Activated B cell treated with CpG ODN at 0.5 μM for 24 hours (primary cell): ENCODE results near the gene GPR137B. TPM values are rescaled to one million over a fixed set of nuclear protein-coding genes. Genes with fewer than 3 reads are reported as not detected.
"Not testable (repeated sequence)": the region's sequence is repeated elsewhere in the genome, so short reads cannot be mapped to it uniquely, and the experiment has no call there.

Experiments used
- ATAC-seq: fragments of 200-7000 bp; cut with Tn5 transposase; one replicate; pipeline ENCODE4 v1.10.0; 2021; ENCODE audit warnings: low read depth, mild to moderate bottlenecking, moderate library complexity
- CTCF ChIA-PET: fragments of 350-600 bp; sonication (Branson Sonifier 250); formaldehyde crosslinking; loops from one replicate; lab custom pipeline; 2021; ENCODE audit warnings: antibody characterized with exemption; lab: Charles Lee
- POLR2A ChIA-PET: fragments of 350-600 bp; sonication (Branson Sonifier 250); formaldehyde crosslinking; loops from one replicate; lab custom pipeline; 2021; ENCODE audit warnings: antibody characterized with exemption; lab: Charles Lee
- DNase-seq: peaks from one replicate; pipeline ENCODE4 v3.0.0; 2022
- H3K27ac Mint-ChIP-seq: one replicate; pipeline ENCODE4 v1.8.0; 2020; ENCODE audit warnings: mixed read lengths
- H3K27me3 Mint-ChIP-seq: one replicate; pipeline ENCODE4 v1.8.0; 2021; ENCODE audit warnings: mixed read lengths
- H3K36me3 Mint-ChIP-seq: one replicate; pipeline ENCODE4 v1.8.0; 2021; ENCODE audit warnings: low read depth, mixed read lengths
- H3K4me1 Mint-ChIP-seq: one replicate; pipeline ENCODE4 v1.8.0; 2021; ENCODE audit warnings: mixed read lengths
- H3K4me3 Mint-ChIP-seq: one replicate; pipeline ENCODE4 v1.8.0; 2020; ENCODE audit warnings: mild to moderate bottlenecking, mixed read lengths
- H3K9me3 Mint-ChIP-seq: one replicate; pipeline ENCODE4 v1.8.0; 2020; ENCODE audit warnings: mixed read lengths
- intact Hi-C: fragments of 100-400 bp; cut with micrococcal nuclease; formaldehyde crosslinking; loops from one replicate; pipeline ENCODE4 v1.15.1; 2024
- total RNA-seq: library from RNA; stranded (reverse); gene quantifications from 2 replicates; pipeline ENCODE4 v1.2.3, GENCODE V29; 2022
- TF ChIP-seq, protein P1 (sequence below): fragments of 200-600 bp; IDR thresholded peaks from one replicate; pipeline ENCODE4 v1.8.0; 2022; ENCODE audit warnings: antibody characterized with exemption, mild to moderate bottlenecking

Gene GPR137B
- total RNA-seq, 1 donor from 2014 or later = 11.8 TPM

DNA sequence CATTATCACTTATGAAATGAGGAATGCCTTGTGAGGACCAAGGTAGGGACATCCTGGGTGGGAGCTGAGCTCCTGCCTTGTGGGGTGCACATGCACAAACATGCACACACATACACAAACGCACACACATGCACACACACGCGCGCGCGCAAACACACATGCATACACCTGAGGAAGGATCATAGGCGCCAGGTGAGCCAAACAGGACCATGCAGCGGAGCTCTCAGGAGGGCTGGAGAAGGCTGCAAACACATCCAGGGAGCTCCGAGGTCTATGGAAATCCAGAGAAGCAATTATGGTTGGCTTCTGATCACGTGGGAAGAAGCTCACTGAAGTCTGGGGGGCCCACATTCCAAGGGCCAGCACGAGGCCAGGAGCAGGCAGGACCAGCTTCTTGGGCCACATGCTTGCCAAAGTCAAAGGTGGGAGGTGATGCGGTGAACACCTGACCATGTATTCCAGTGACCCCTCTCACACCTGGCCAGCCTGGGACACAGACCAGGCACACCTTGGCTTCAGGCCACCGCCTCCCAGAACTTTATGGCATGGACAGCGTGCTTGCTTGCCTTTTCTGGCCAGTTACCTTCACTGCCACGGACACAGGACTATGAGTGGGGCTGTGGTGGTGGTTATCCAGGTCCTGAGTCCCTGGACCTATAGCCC is 13.6 kb downstream of the GPR137B start:
- ChIA-PET CTCF (no interaction called here), POLR2A (interaction anchor here (1.0 to 3.4 kb wide), 7 partner anchors 8 to 642 kb away, joined by 3 to 33 read pairs (median 8); partner anchors contain the start of genes ERO1B, GPR137B and HEATR1)
- H3K36me3 Mint-ChIP-seq = peaks cover 4% of the 10 kb centered on the region
- TF ChIP-seq, protein P1, sequence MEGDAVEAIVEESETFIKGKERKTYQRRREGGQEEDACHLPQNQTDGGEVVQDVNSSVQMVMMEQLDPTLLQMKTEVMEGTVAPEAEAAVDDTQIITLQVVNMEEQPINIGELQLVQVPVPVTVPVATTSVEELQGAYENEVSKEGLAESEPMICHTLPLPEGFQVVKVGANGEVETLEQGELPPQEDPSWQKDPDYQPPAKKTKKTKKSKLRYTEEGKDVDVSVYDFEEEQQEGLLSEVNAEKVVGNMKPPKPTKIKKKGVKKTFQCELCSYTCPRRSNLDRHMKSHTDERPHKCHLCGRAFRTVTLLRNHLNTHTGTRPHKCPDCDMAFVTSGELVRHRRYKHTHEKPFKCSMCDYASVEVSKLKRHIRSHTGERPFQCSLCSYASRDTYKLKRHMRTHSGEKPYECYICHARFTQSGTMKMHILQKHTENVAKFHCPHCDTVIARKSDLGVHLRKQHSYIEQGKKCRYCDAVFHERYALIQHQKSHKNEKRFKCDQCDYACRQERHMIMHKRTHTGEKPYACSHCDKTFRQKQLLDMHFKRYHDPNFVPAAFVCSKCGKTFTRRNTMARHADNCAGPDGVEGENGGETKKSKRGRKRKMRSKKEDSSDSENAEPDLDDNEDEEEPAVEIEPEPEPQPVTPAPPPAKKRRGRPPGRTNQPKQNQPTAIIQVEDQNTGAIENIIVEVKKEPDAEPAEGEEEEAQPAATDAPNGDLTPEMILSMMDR = no peak
- peaks cover 2% of the 10 kb centered on the region for H3K27me3 Mint-ChIP-seq
- DNase-seq (no peak), ATAC-seq (no peak)
- no peak overlapping the region for H3K4me3 Mint-ChIP-seq
- H3K9me3 Mint-ChIP-seq = no peaks in the 10 kb centered on the region
- intact Hi-C loops = loop anchor here (1.0 to 2.0 kb wide), 6 partner anchors 14 to 827 kb away; partner anchors contain the start of genes ARID4B, GGPS1, GPR137B and LYST
- peak overlapping the region; percentile 83 for H3K27ac Mint-ChIP-seq
- peaks cover 52% of the 10 kb centered on the region for H3K4me1 Mint-ChIP-seq

DNA sequence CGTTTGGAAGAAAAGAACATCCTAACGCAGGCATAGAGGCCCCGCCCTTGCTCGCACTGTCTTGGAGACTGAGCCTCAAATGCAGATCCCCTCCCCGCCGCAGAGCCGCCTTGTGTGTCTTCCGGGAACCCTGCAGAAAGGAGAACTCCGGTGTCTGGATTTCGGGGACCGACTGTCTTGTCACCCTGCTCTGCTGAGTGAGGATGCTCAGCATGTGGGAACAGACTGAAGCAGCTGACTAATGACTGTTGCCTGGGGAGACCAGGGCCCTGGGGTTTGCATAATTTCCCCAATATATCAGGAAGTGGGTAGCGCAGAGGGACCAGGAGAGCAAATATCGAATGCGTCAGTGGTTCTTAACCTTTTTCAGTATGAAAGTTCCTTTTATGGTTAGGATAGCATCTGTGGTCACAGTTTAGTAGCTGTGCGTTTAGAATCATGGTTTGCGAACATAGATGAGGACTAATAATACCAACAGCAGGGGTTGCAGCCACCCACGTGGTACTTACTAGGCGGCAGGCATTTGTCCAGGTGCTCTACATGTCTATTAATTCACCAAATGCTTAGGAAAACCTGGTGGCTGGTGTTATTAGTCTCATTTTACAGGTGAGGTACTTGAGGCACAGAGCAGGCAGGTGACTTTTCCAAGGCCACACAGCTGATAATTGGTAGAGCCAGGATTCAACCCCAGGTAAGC is 14.3 kb downstream of the GPR137B start:
- peak; percentile 85 for ATAC-seq
- peak; percentile 44 for DNase-seq

DNA sequence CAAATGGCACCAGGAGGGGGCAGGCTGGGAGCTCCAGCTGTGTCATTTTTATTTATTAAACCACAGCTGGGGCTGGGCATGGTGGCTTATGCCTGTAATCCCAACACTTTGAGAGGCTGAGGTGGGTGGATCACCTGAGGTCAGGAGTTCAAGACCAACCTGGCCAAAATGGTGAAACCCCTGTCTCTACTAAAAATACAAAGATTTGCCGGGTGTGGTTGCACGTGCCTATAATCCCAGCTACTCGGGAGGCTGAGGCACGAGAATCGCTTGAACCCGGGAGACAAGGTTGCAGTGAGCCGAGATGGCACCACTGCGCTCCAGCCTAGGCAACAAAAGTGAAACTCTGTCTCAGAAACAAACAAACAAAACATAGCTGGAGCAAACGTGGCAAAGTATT is 15.7 kb downstream of the GPR137B start:
- DNase-seq, ATAC-seq, H3K9me3 Mint-ChIP-seq, H3K27me3 Mint-ChIP-seq, intact Hi-C loops, H3K4me3 Mint-ChIP-seq, H3K27ac Mint-ChIP-seq, CTCF ChIA-PET: not testable (repeated sequence)
- POLR2A ChIA-PET = interaction anchor here (1.6 kb wide), 1 partner anchor 124 kb away, joined by 5 read pairs; the partner anchor contains the start of gene ERO1B
- H3K4me1 Mint-ChIP-seq = peaks cover 64% of the 10 kb centered on the region
- H3K36me3 Mint-ChIP-seq = peaks cover 15% of the 10 kb centered on the region

More for the DNA sequence above, 14.3 kb downstream of the GPR137B start:
- peak overlapping the region; percentile 52 for H3K4me3 Mint-ChIP-seq
- peaks cover 5% of the 10 kb centered on the region for H3K9me3 Mint-ChIP-seq
- intact Hi-C loops = loop anchor here (1.0 to 2.0 kb wide), 5 partner anchors 14 to 828 kb away; partner anchors contain the start of genes ARID4B, GGPS1, GPR137B and LYST
- ChIA-PET CTCF (no interaction called here), POLR2A (interaction anchor here (0.6 to 3.4 kb wide), 8 partner anchors 9 to 642 kb away, joined by 3 to 33 read pairs (median 6); partner anchors contain the start of genes ERO1B, GPR137B and HEATR1)
- peak overlapping the region; percentile 83 for H3K27ac Mint-ChIP-seq
- H3K36me3 Mint-ChIP-seq = peaks cover 9% of the 10 kb centered on the region
- TF ChIP-seq, protein P1 = no peak
- H3K4me1 Mint-ChIP-seq = peaks cover 57% of the 10 kb centered on the region
- H3K27me3 Mint-ChIP-seq = peaks cover 2% of the 10 kb centered on the region

DNA sequence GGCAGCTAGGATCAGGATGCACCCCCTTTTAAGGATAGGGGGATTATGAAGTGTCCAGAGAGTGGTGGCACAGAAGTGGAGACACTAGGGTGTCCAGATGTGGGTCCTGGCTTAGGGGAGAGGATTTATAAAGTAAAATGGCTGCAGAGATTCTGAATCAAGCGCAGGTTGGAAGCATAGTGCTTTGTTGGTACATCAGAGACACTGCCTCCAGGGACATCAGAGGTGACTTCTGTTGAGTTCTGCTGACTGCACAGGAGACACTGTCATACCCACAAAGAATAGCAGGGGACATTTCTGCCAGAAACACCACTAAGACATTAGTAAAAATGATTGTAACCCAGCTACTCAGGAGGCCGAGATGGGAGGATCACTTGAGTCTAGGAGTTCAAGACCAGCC is 16.4 kb downstream of the GPR137B start:
- peak overlapping the region; percentile 14 for H3K27ac Mint-ChIP-seq
- peak overlapping the region; percentile 8 for H3K4me3 Mint-ChIP-seq
- ChIA-PET POLR2A (interaction anchor here (1.6 kb wide), 1 partner anchor 123 kb away, joined by 5 read pairs; the partner anchor contains the start of gene ERO1B), CTCF (no interaction called here)
- ATAC-seq (no peak), DNase-seq (no peak)
- peaks cover 2% of the 10 kb centered on the region for H3K27me3 Mint-ChIP-seq
- intact Hi-C loops = no loop called here
- TF ChIP-seq, protein P1 = no peak
- peaks cover 70% of the 10 kb centered on the region for H3K4me1 Mint-ChIP-seq
- H3K9me3 Mint-ChIP-seq = peaks cover 13% of the 10 kb centered on the region
- H3K36me3 Mint-ChIP-seq = peaks cover 21% of the 10 kb centered on the region

DNA sequence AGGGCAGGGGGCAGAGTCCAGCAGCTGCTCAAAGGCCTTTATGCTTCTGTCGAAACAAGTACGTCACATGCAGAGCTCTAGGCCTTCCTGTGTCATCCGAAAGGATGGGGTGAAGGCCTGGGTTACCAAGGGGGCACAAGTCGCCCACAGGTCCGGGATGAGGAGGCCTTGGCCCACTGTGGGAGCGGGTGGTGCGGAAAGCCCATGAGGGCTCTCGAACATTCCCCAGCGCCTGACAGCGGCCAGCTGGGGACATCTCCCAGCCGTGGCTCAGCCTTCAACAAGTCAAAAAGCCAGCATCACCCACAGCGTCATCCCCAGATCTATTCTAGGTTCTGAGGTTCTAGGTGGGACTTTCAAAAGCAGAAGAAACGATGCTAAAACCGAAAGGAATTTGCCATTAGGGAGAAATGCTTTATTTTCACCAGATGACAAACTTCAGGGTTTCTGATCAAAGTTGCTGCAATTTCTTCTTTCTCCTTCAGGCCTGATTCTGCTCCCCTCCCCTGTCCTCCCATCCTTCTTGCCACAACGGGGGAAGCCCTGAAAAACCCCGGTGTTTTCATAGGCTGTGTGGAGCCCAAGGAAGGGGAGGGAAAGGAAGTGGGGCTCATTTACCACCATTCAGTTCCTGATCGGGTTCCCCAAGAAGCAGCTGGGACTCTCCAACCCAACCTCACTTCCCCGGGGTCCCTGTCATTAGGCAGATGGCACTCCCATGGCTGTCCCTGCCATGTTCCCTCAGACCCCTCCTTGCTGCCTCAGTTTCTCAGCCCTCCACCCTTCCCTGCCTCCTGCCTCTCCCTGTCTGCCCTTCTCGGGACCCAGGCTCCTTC is 17.6 kb downstream of the GPR137B start:
- Mint-ChIP-seq H3K36me3 (peaks cover 23% of the 10 kb centered on the region), H3K9me3 (peaks cover 19% of the 10 kb centered on the region), H3K4me1 (peaks cover 77% of the 10 kb centered on the region), H3K27me3 (peaks cover 2% of the 10 kb centered on the region), H3K27ac (peak overlapping the region; percentile 77), H3K4me3 (peak overlapping the region; percentile 62)
- ATAC-seq (peak; percentile 19), DNase-seq (no peak)
- TF ChIP-seq, protein P1 = no peak
- intact Hi-C loops = no loop called here
- CTCF ChIA-PET = no interaction called here
- POLR2A ChIA-PET = interaction anchor here (0.6 to 1.6 kb wide), 3 partner anchors 15 to 62 kb away, joined by 3 to 4 read pairs (median 4); no protein-coding TSS in a partner anchor
